Measurements from ENCODE around the gene ZCWPW1.

The ZCWPW1 gene, protein sequence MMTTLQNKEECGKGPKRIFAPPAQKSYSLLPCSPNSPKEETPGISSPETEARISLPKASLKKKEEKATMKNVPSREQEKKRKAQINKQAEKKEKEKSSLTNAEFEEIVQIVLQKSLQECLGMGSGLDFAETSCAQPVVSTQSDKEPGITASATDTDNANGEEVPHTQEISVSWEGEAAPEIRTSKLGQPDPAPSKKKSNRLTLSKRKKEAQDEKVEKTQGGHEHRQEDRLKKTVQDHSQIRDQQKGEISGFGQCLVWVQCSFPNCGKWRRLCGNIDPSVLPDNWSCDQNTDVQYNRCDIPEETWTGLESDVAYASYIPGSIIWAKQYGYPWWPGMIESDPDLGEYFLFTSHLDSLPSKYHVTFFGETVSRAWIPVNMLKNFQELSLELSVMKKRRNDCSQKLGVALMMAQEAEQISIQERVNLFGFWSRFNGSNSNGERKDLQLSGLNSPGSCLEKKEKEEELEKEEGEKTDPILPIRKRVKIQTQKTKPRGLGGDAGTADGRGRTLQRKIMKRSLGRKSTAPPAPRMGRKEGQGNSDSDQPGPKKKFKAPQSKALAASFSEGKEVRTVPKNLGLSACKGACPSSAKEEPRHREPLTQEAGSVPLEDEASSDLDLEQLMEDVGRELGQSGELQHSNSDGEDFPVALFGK

DNA sequence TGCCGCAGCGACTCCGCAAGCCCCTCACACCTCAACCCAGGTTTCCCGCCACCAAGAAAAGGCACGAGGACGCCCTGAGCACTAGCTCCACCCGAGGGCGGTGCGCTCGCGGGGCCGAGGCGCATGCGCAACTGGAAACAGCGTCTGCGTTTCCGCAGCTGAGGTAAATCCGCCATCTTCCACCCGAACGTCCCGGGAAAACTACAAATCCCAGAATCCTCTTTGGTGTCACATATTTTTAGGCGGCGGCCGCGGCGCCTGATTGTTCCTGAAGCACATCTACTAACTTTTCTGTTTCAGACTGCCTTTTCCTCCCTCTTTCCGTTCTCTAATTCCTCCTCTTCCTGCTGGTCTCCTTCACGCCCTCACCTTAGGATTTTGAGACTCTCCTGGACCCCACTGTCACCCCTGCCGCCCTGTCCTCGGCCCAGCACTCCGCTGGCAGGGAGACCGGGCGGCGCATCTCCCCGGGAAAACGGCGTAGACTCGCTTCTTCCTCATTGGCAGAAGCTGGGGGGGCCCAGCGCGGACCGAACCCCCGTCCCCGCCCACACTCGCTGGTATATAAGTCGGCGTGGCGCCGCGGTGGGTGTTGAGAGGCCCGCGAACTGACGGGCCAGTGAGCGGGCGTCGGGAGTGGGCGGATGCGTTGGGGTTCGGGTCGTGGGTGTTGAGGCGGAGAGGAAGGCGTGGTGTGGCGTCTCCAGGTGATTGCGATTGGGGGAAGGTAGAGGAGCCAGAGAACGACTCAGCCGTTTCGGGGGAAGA lies at the start of gene ZCWPW1:
TSS of gene ZCWPW1 (minus strand) at position 505 of the 768 bp plus-strand sequence. CDS start 8,054 bp downstream, outside the sequence.
- peak; percentile 83 to 94 for DNase-seq

DNA sequence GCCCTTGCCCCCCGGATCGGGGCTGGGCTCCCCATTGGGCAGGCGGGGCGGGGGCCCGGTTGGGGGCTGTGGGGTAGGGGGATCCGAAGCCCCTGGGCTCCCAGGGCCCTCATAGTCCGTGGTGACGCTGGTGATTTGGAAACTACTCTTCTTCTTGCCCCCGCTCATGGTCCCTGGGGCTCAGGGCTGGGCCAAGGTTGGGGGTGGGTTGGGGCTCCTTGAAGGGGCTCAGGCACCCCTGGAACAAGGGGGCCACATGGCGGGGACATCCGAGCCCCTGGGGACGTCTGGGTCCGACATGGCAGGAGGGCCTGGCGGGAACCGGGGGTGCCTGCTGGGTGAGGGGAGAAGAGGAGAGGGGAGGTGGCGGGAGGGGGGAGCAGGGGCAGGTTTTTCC lies 49.4 kb upstream of the ZCWPW1 start:
- no peak for DNase-seq

DNA sequence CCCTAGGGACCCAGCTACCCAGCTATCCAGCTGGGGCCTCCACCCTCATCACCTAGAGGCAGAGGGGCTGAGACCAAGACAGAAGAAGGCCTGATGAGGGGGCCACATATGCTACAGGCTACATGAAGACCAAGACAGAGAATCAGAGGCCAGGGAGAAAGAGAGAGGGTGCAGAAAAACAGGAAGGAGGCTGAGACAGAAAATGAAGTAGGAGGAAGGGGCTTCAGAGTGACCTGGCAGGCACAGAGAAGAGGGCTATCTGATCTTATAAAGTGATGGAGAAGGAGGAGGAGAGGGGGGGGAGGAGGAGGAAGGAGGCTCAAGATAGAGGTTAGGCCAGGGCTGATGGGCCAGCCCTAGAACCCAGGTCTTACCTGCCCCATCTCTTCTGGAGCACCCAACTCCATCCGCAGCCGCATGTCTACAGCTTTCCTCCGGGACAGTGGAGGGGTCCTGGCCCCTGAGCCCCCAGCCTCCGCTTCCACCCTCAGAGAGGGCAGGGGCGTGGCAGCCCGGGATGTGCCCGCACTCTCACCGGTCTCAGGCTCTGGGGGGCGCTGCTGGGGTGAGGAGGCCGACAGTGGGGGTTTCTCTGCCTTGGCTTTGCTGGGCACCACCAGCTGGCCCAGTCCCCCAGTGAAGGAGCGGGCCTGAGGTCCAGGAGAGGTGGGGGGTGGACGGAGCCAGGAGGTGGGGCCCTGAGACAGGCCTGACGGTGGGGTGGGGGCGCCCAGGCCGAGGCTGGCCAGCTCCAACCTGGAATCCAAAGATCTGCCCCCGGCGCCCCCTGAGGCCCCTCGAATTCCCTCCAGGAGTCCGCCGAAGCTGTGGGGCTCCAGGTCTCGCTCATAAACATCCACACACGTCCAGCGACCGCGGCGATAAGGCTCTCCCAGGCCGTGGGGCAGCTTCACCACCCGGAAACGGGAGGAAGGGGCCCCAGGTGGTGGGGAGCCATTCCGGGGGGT lies 48.7 kb upstream of the ZCWPW1 start:
- DNase-seq = no peak

DNA sequence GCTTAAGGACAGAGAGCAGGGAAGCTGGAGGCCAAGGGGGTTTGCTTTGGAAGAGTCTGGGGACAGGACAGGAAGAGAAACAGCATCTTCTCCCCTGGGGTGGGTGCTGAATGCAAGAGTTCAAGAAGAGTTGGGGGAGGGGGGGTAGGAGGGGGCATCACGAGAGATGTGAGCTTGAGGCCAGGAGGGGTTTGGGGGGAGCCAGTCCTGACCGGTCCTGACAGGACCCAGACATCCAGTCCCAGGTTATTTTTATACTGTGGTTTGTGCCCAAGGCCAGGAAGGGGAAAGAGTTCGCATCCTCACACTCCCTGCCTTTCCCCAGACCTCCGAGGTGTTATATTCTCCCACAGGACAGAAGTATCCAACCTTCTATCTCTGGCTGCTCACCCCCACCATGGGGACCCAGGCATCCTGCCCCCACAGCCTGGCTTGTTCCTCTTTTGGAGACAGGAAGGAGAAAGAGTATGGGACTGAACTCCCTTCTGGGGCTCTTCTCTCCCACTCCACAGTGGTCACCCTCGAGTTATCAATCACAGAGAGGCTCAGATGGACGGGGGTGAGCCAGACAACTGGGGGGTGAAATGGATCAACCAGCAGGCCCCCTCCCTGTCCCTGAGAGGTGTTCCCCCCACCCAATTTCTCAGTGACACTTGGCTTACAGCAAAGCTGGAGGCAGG lies 47.7 kb upstream of the ZCWPW1 start:
- no peak for DNase-seq

DNA sequence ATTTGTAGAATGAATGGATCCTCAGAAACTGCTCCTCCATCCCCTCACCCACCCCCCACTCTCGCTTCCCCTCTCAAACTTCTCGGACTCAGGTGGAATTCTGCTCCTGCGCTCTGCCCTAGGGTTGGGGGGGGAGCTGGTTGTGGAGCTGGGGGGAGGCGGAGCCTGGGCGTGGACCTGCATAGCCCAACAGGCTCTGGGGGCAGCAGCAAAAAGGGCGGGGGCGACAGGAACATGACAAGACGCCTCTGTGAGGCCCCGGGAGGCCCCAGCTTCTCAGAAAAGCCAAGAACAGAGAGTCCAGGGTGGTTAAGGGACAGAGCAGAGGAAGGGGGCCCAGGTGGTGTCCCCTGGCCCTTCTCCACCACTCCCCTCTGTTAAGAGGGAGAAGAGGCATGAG lies 47.0 kb upstream of the ZCWPW1 start:
- no peak for DNase-seq

DNA sequence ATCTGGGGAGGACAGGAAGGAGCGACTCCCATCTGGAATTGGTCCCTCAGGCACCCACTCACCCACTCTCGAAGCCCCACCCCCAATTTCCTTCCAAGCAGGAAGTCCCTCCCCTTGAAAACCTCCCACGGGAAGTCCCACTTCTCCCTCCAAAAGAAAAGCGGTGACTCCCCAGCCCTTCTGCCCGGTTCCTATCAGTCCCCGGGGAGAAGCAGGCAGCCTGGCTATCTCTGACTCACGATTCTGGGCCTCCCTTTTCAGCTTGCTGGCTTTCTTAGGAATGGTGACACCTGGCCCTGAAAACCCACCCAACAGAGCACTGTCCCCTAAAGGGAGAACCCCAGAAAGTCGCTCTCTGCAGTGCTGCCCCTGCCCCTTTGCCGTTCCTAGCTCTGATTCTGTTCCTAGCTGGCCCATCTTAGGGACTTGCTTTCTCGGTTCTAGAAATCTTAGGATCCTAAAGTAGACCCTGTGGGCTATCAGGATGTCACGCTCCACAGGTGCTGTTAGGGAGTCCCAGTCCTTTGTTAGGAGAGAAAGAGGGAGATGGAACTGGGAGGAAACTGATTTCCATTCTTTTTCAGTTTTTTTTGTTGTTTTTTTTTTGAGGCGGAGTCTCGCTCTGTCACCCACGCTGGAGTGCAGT lies 44.5 kb upstream of the ZCWPW1 start:
- no peak for DNase-seq

DNA sequence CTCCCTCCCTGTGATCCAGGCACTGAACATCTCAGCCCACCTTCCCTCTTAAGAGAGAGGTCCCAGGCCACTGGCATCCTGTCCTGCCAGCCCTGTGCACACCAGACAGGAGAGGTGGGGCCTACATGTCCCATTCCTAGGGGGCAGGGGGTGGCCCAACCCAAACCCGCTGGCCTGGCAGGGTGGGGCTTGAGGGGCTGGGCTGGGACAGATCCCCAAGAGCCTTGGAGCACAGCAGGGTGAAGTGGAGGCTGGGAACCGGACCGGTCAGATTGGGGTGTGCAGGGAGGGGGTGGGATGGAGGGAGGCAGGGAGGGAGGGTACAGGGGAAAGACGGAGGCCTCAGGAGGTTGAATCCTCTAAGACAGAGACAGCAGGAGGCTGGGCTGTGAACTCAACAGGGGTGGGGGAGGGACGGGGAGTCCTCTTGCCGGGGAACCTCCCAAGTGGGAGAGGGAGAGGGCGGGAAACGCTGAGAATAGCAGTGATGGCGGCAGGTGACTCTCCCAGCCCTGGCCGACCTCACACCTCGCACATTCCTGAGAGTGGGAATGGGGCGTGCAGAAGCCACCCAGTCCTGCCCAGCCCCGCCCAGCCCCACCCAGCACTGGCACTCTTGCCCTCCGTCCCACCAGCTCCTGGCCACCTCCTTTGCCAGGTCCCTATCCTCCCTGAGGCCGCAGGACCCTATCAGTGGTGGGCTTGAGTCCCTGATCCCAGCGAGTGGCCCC lies 43.8 kb upstream of the ZCWPW1 start:
- DNase-seq = no peak

DNA sequence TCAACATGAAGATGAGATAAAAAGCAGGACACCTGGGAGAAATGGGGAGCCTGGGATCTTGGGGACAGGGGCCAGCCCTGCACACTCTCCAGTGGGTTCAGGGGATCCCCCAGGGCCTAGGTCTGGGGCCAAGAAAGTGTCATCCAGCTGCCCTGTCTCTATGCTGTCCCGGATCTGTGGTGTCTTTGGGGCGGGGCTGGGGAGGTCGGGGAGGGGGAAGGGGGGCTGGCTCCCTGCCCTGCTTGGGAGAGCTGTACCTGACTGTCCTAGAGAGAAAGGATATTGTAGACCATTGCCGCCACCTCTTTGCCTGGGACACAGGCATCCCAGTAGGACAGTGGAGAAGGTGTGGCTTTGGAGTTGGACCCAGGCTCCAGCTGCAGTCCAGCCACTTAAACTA lies 42.5 kb upstream of the ZCWPW1 start:
- no peak for DNase-seq

DNA sequence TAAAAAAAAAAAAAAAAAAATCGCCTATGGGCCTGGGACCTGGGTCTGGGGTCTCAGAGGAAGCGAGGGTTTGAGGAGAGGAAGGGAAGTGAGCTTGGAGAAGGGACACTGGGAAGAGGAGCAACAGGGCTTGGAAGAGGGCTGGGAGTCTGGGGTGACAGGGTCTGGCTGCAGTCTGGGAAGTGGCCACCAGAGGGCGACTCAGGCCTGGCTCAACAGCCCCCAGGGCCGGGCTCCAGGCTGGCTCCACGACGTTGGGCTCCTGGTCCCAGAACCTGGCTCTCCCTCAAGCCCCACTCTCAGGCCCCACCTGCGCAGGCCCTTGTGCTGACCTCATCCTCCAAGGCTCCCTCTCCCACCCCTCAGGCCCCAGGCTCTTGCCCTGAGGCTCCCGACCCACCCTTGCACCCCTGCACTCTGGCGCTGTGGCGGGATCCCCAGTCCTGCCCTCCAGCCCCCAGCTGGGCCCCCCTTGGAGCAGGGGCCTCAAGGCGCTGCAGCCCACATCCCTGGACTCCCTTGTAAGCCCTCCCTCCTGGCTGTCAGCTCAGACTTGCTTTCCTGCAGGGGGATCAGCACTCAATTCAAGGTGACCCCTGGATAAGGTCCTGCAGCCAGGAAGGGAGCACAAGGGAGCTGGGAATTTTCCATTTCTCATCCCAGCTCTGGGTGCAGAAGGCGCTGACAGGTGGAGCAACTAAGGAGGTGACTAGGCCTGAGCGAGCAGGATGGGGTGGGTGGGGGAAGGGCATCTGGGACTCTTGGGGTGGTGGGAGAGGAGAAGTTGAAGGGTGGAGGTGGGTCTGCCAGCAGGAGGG lies 40.9 kb upstream of the ZCWPW1 start:
- DNase-seq = peak in 1 of 2 experiments; percentile 31

DNA sequence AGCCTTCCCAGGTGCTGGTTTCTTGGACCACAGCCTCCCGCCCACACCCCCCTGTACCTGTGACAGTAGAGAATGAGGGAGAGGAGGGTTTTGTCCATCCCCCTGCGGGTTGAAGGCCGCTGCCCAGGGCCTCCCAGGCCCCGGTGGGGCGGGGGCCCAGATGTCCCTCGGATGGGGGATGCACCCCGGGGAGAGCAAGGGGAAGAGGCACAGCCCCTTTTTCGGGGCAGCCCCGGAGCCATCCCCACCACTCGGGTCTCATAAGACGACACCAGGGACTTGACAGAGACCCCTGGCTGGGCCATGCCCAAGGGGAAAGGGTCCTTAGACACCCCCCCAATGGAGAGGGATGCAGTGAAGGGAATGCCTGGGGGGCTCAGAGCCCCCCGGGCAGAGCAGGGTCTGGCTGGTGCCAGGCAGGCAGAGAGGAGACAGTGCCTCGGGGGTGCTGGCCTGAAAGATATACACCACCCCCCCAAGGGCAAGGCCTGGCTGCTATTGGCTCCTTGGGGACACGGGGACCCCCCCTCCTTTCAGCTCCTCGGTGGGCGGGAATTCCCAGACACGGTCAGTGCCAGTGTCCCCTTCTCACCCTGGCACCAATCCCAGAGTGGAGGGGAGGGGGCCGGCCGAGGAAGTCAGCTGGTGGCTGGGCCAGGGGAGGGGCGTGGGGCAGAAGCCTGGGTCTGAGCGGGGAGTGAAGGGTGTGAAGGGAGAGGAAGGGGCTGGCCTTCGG lies 39.3 kb upstream of the ZCWPW1 start:
- no peak for DNase-seq

DNA sequence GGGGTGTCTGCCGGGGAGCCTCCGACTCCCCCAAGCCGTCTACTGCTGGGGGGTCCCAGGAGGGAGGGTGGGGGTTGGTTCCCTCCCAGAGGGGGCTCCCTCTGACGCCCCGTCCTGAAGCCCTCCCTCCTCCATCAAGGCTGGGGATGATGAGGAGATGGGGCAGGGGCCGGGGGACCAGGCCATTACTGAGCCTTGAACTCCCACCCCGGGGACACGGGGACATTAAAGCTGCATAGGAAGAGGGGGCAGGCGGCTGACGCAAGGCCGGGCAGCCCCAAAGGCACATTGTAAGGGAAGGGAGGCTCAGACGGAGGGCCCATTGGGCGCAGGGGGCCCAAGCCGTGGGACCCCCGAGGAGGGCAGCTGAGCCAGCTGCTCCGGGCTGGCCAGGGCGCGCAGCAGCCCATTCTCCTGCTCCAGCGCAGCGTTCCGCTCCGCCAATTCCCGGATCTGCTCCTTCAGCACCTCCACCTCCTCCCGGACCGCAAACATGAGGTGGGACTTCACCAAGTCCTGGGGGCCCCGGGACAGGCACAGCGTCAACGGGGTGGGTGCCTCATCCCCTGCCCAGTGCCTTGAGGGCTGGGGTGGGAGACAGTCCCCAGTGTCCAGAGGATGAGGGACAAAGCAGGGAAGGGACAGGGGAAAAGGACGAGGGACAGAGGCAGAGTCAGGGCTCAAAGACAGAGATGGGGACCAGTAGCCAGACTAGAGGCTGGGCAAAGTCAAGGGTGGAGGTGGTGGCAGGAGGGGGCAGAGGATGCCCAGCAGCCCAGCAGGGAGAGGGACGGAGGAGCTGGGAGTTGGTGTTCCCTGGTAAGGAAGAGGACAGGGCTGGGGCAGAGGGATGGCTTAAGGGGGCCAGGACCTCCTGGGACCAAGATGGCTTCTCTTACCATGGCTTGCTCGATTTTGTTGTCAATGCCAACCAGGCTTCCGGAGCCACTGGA lies 38.4 kb upstream of the ZCWPW1 start:
- DNase-seq = no peak

DNA sequence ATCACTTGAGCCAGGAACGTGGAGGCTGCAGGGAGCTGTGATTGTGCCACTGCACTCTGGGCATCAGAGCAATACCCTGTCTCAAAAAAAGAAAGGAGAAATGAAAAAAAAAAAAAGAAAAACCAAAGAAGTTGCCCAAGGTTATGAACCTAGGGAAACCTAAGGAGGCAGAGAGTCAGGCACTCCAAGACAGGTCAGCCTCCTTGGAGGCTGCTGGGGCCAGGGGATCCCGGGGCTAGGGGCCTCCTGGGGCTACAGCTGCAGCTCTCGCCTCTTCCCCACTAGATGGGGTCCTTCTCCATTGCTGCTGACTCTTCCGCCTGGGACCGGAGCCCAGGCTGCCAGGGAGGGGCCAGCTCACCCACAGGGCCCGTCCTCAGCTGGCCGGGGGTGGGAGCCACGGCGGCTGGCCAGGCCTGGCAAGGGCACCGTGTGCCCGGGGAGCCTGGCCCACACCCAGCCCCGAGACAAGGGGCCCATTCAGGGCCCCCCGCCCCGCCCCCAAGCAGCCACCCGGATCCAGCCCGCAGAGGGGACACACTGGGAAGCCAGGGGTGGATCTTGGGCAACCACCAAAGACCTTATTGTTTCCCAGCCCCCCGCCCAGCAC lies 37.3 kb upstream of the ZCWPW1 start:
- DNase-seq = no peak

DNA sequence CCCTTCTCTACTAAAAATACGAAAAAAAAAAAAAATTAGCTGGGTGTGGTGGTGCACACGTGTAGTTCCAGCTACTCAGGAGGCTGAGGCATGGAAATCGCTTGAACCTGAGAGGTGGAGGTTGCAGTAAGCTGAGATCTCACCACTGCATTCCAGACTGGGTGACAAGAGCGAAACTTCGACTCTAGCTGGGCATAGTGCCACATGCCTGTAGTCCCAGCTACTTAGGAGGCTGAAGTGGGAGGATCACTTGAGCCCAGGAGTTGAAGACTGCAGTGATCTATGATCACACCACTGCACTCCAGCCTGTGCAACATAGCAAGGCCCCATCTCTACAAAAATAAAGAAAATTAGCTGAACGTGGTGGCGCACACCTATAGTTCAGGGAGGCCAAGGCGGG lies 36.8 kb upstream of the ZCWPW1 start:
- no peak for DNase-seq

DNA sequence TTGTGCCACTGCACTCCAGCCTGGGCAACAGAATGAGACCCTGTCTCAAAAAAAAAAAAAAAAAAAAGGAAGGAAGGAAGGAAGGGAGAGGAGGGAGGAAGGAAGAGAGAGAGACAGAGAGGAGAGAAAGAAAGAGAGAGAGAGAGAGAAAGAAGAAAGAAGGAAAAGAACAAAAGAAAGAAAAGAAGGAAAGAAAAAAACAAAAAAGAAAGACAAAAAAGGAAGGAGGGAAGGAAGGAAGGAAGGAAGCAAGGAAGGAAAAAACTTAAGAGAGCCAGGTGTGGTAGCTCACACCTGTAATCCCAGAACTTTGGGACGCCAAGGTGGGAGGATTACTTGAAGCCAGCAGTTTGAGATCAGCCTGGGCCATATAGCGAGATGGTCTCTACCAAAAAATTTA lies 36.3 kb upstream of the ZCWPW1 start:
- no peak for DNase-seq

DNA sequence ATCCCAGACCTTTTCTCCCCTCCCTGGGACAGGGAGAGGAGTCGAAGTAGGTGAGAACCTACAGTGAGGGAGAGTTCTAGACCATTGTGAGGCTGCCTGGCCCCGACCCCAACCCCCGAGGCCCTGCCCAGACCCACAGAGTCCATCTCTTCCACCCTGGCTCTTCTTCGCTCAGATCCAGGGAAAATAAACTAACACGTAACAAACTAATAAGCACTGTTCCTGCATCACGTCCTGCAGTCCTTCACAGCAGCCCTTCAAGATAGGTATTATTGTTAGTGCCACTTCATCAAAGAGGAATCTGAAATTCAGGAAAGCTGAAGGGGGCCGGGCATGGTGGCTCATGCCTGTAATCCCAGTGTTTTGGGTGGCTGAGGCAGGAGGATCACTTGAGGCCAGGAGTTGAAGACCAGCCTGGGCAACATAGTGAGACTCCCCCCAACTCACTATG lies 35.7 kb upstream of the ZCWPW1 start, which contains the start of gene SPACDR:
TSS of gene SPACDR (minus strand) at position 51 of the 451 bp plus-strand sequence. CDS start 235 bp downstream, outside the sequence.
- DNase-seq = no peak

DNA sequence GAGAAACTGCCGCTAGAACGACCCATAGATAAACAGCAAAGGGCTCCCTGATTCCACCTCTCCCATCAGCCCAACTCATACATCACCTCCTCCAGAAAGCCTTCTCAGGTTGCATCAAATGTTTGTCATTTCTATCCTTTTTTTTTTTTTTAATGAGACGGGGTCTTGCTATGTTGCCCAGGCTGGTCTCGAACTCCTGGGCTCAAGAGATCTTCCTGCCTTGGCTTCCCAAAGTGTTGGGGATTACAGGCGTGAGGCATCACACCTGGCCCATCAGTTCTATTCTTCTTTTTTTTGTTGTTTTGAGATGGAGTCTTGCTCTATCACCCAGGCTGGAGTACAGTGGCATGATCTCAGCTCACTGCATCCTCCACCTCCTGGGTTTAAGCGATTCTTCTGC lies 28.5 kb upstream of the ZCWPW1 start:
- DNase-seq = no peak

DNA sequence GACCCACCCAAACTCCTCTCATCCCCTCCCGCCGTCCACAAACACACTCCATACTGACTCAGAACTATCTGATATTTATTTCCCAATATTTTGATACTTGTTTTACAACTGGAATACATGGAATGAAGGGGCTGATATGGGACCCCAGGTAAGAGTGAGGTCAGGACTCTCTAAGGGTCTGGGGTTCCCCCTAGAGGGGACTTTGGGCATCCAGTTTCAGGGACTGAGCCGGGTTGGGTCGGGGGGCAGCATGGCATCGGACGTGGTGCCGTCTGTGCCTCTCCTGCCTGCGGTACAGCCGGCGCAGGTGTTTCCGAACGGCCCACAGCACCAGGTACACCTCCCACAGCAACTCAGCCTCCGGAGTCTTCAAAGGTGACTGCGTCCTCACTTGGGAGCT lies 28.1 kb upstream of the ZCWPW1 start:
- no peak for DNase-seq

Data from cerebellar nuclear complex (tissue), 1 donor.